Activated gamma-delta T cell (primary cell): ENCODE data around the gene ZNF546.

ENCODE experiments used
- DNase-seq: peaks from one replicate; lab custom pipeline; 2025; lab: John Stamatoyannopoulos, UW

Gene ZNF546

DNA sequence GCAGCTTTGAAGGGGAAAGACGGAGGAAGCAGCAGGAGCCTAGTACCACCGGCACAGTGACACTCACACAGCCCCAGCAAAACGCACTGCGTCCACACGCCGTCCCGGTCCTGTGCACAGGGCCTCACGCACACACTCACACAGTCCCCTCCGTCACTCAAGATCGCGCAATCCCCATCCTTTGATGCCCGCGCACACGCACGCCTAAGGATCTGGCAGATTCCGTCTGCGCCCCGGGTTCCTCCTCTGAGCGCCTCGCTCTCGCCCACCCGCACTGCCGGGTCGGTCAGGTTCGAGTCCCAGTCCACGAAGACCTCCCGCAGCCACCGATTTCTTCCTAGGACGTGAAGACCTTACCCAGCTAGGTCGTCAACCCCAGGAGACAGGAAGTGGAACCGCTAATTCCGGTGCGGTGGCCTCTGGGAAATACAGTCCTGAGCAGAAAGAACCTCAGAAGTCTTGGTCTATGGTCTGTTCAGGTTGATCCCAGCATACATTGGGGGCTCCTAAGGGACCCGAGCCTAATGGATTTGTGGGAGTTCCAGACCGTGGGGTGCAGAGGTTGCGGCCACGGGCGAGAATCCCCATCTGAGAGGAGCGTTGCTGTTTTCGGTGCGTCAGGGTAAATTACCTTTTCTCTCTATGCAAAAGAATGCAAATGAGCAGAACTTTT lies 59.1 kb downstream of the ZNF546 start, which contains the start of gene ZNF780B:
ZNF780B (minus strand) TSS at position 400 of the 673 bp plus-strand sequence. CDS start 5,899 bp downstream, outside the sequence.
- peak; percentile 17 for DNase-seq

- DNase-seq, result no peak
Observed at GRCh38 chr19:40056505-40056904, 59.6 kb downstream of the ZNF546 start.

- no peak for DNase-seq
Observed at GRCh38 chr19:40057166-40057565, 60.3 kb downstream of the ZNF546 start.

GRCh38 chr19:40059624-40060023 lies 62.8 kb downstream of the ZNF546 start:
- no peak for DNase-seq

- DNase-seq, result no peak
Observed at GRCh38 chr19:40070058-40070457, 73.2 kb downstream of the ZNF546 start.
